B cell (primary cell): Measurements from ENCODE around the gene TRIM54.

Experiments
- CTCF ChIP-seq: fragments of 200-600 bp; IDR thresholded peaks from one replicate; pipeline ENCODE4 v1.8.0; 2022; ENCODE audit warnings: antibody characterized with exemption, mild to moderate bottlenecking
- EZH2 ChIP-seq: IDR thresholded peaks from 2 replicates; pipeline ENCODE4 v1.6.1; 2012; ENCODE audit warnings: borderline replicate concordance, low read depth, mild to moderate bottlenecking, moderate library complexity, low read length; ENCODE audit not compliant: insufficient read depth, poor library complexity, severe bottlenecking

- no peak for TF ChIP-seq EZH2
- no peak for TF ChIP-seq CTCF
Observed at GRCh38 chr2:27271631-27272340, 10.4 kb upstream of the TRIM54 start.
